Ectodermal cell (in vitro differentiated cells): ENCODE measurements around the gene SCNN1A.
A peak's percentile ranks its signal among the peaks of the same experiment; 100 is the strongest.

Experiments
- H3K27ac ChIP-seq: 2 replicates; pipeline ENCODE4 v1.7.0; 2013; ENCODE audit warnings: mild to moderate bottlenecking, low read depth, low read length; ENCODE audit not compliant: insufficient read depth, poor library complexity, severe bottlenecking
- H3K27me3 ChIP-seq: 2 replicates; pipeline ENCODE4 v1.7.0; 2013; ENCODE audit warnings: mild to moderate bottlenecking, low read length; ENCODE audit not compliant: insufficient read depth, control insufficient read depth, poor library complexity, severe bottlenecking
- H3K36me3 ChIP-seq: one replicate; pipeline ENCODE4 v1.7.0; 2013; ENCODE audit warnings: low read length; ENCODE audit not compliant: control insufficient read depth, insufficient read depth
- H3K4me1 ChIP-seq: one replicate; pipeline ENCODE4 v1.7.0; 2013; ENCODE audit warnings: low read length; ENCODE audit not compliant: control insufficient read depth, insufficient read depth
- H3K4me3 ChIP-seq: 2 replicates; pipeline ENCODE4 v1.7.0; 2013; ENCODE audit warnings: low read depth, low read length, control low read depth; ENCODE audit not compliant: insufficient read depth
- H3K9me3 ChIP-seq: 2 replicates; pipeline ENCODE4 v1.7.0; 2013; ENCODE audit warnings: mild to moderate bottlenecking, low read length, moderate library complexity; ENCODE audit not compliant: control insufficient read depth
- WGBS, 2 experiments: methylation state at CpG; one replicate each; pipeline ENCODE4 v1.1.7; 2013; ENCODE audit warnings: missing lambda C conversion rate in 2 of 2; 5-methylcytosine and 5-hydroxymethylcytosine counted together

The SCNN1A gene

GRCh38 chr12:6376079-6376869, 911 bp upstream of the SCNN1A start:
- H3K27me3 ChIP-seq = peaks cover 29% of the 10 kb centered on the region
- peaks cover 45% of the 10 kb centered on the region for H3K4me1 ChIP-seq
- H3K9me3 ChIP-seq = no peaks in the 10 kb centered on the region
- H3K27ac ChIP-seq = no peak overlapping the region
- 20 to 26% methylated on average over 19 of the region's 19 CpGs for whole genome bisulfite sequencing, 2 experiments
- no peak overlapping the region for H3K4me3 ChIP-seq
- no peaks in the 10 kb centered on the region for H3K36me3 ChIP-seq

- Histone ChIP-seq H3K27ac (no peak overlapping the region), H3K4me3 (no peak overlapping the region), H3K4me1 (peaks cover 55% of the 10 kb centered on the region), H3K27me3 (peaks cover 29% of the 10 kb centered on the region), H3K9me3 (no peaks in the 10 kb centered on the region), H3K36me3 (no peaks in the 10 kb centered on the region)
- WGBS, 2 experiments = 52 to 59% methylated on average over 7 of the region's 7 CpGs
These were observed 590 bp downstream of the SCNN1A start for GRCh38 chr12:6374786-6375160.

- Histone ChIP-seq H3K36me3 (no peaks in the 10 kb centered on the region), H3K4me1 (peaks cover 55% of the 10 kb centered on the region), H3K9me3 (no peaks in the 10 kb centered on the region), H3K4me3 (no peak overlapping the region), H3K27ac (no peak overlapping the region), H3K27me3 (peaks cover 29% of the 10 kb centered on the region)
- WGBS, 2 experiments = 68 to 73% methylated on average over 24 of the region's 24 CpGs
These were observed 1.2 kb downstream of the SCNN1A start for GRCh38 chr12:6374028-6374785.

GRCh38 chr12:6373022-6373787, 2.2 kb downstream of the SCNN1A start:
- H3K4me1 ChIP-seq = peaks cover 55% of the 10 kb centered on the region
- no peaks in the 10 kb centered on the region for H3K36me3 ChIP-seq
- H3K4me3 ChIP-seq = no peak overlapping the region
- H3K9me3 ChIP-seq = no peaks in the 10 kb centered on the region
- no peak overlapping the region for H3K27ac ChIP-seq
- WGBS, 2 experiments = 41 to 49% methylated on average over 14 of the region's 14 CpGs
- peaks cover 29% of the 10 kb centered on the region for H3K27me3 ChIP-seq

- 37 to 39% methylated on average over 7 to 8 of the region's 8 CpGs for WGBS, 2 experiments
- Histone ChIP-seq H3K4me1 (peaks cover 55% of the 10 kb centered on the region), H3K27me3 (peaks cover 29% of the 10 kb centered on the region), H3K9me3 (no peaks in the 10 kb centered on the region), H3K27ac (no peak overlapping the region), H3K36me3 (no peaks in the 10 kb centered on the region), H3K4me3 (no peak overlapping the region)
These were observed 2.9 kb downstream of the SCNN1A start for GRCh38 chr12:6372403-6373003.

GRCh38 chr12:6370994-6371754, 4.2 kb downstream of the SCNN1A start:
- no peaks in the 10 kb centered on the region for H3K9me3 ChIP-seq

GRCh38 chr12:6370576-6370935, 4.8 kb downstream of the SCNN1A start:
- H3K36me3 ChIP-seq = no peaks in the 10 kb centered on the region
- H3K27ac ChIP-seq = no peak overlapping the region
- peaks cover 38% of the 10 kb centered on the region for H3K4me1 ChIP-seq
- peaks cover 20% of the 10 kb centered on the region for H3K27me3 ChIP-seq
- WGBS, 2 experiments = 68 to 79% methylated on average over 4 of the region's 4 CpGs
- H3K4me3 ChIP-seq = no peak overlapping the region
- H3K9me3 ChIP-seq = no peaks in the 10 kb centered on the region

More at GRCh38 chr12:6370994-6371754, 4.2 kb downstream of the SCNN1A start:
- peaks cover 45% of the 10 kb centered on the region for H3K4me1 ChIP-seq
- H3K36me3 ChIP-seq = no peaks in the 10 kb centered on the region
- H3K4me3 ChIP-seq = no peak overlapping the region
- WGBS, 2 experiments = 5 to 6% methylated on average over 9 of the region's 15 CpGs
- peak overlapping the region; percentile 40 for H3K27ac ChIP-seq
- peaks cover 26% of the 10 kb centered on the region for H3K27me3 ChIP-seq

- Histone ChIP-seq H3K36me3 (no peaks in the 10 kb centered on the region), H3K4me3 (no peak overlapping the region), H3K9me3 (no peaks in the 10 kb centered on the region), H3K4me1 (peaks cover 33% of the 10 kb centered on the region), H3K27ac (no peak overlapping the region), H3K27me3 (peaks cover 14% of the 10 kb centered on the region)
- WGBS, 2 experiments = 81% methylated on average over 9 of the region's 9 CpGs
These were observed 5.3 kb downstream of the SCNN1A start for GRCh38 chr12:6369916-6370575.

GRCh38 chr12:6368906-6369525, 6.3 kb downstream of the SCNN1A start:
- Histone ChIP-seq H3K4me3 (no peak overlapping the region), H3K36me3 (no peaks in the 10 kb centered on the region), H3K27me3 (peaks cover 4% of the 10 kb centered on the region), H3K9me3 (no peaks in the 10 kb centered on the region), H3K4me1 (peaks cover 25% of the 10 kb centered on the region), H3K27ac (no peak overlapping the region)
- 89% methylated on average over 9 of the region's 9 CpGs for WGBS, 2 experiments
